HG02678 (cell line): ENCODE measurements around the gene SCAF8.

Experiments
- ATAC-seq: cut with Tn5 transposase; IDR thresholded peaks from one replicate; pipeline ENCODE4 v1.9.1; 2021; ENCODE audit warnings: mild to moderate bottlenecking, moderate library complexity; ENCODE audit not compliant: unreplicated experiment

Gene SCAF8

GRCh38 chr6:154882107-154882506, 148.9 kb downstream of the SCAF8 start:
- ATAC-seq, result no peak
